Suppressor macrophage (primary cell): ENCODE data around the gene COL1A2.

Experiments
- DNase-seq, 4 experiments: peaks; one replicate each; pipeline ENCODE4 v3.0.0-alpha.2; 2020 to 2022

The COL1A2 gene

GRCh38 chr7:94436700-94437099, 42.0 kb downstream of the COL1A2 start:
- DNase-seq: no peak

GRCh38 chr7:94439893-94440381, 45.2 kb downstream of the COL1A2 start:
- DNase-seq: no peak

- no peak for DNase-seq
These were observed 45.9 kb downstream of the COL1A2 start for GRCh38 chr7:94440451-94441039.

DNA sequence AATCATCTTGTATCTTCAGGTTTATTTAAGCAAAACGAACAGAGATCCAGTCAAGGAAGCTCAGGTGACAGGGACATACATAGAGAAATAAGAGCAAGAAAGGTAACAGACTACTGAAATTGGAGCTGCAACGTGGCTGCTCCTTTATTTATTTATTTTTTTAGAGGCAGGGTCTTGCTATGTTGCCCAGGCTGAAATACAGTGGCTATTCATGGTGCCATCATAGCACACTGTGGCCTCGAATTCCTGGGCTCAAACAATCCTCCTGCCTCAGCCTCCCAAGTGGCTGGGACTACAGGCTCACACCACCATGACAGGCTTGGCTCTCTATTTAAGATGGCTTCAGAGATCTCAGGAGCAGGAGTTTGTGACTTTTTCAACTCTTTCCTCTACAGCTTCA, 46.4 kb downstream of the COL1A2 start:
- no peak for DNase-seq

DNA sequence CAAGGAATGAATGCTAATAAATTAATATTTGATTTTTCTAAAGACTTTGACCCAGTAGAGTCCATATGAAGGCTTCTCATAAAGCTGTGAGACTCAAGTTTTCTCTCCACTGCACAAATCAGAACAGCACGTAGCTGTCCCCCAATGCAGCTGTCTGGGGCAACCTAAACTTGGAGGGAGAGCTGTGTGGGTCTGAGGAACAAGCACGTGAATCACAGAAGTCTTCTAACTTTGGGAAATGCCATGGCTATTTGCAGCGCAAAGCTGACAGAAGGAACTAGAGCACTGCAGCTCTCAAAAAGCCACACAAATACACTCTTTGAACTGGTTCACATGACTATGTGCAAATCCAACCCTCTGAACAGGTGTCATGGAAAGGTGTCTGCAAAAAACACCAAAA, 47.9 kb downstream of the COL1A2 start:
- no peak for DNase-seq

- no peak for DNase-seq
These were observed 50.1 kb downstream of the COL1A2 start for GRCh38 chr7:94444813-94445212.

DNA sequence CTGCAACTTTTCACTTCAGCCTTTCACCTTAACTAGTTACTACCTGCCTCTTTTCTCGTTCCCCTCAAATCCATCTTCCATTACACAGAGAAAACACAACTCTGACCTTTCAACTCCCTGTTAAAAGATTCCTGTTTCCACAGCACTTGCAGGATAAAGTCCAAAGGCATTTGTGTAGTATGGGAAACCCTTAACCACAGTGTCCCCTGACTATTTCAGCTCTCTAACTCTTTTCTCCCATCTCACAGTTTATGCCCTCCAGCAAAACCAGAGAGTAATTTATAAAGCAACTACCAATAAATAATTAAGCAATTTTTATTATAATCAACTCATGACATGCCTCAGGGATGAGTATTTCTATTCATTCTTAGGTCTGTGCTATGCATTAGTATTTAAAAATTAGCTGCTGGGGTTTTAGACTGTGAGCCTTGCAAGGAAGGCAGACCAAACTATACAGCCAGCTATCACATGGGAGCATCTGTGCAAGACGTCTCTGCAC, 51.0 kb downstream of the COL1A2 start:
- DNase-seq: no peak

DNA sequence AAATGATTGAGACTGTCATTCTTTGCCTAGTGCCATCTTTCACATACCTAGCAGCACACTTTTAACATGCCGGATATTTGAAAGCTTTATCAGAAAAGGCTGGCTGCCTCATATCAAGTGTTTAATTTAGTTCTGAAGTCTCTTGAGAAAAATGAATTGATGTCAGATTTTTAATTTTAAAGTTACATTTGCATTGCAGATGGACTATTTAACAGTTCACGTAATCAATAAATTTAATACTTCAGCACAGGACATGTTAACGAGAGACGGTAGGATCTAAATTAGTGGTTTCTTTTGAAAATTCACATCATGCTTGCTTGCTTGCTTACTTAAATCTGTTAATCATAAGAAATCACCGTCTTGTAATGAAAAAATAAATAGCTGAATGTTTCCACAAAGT, 51.6 kb downstream of the COL1A2 start:
- no peak for DNase-seq

GRCh38 chr7:94449151-94449725, 54.5 kb downstream of the COL1A2 start:
- DNase-seq: peak; percentile 6 to 74 (median 38)

DNA sequence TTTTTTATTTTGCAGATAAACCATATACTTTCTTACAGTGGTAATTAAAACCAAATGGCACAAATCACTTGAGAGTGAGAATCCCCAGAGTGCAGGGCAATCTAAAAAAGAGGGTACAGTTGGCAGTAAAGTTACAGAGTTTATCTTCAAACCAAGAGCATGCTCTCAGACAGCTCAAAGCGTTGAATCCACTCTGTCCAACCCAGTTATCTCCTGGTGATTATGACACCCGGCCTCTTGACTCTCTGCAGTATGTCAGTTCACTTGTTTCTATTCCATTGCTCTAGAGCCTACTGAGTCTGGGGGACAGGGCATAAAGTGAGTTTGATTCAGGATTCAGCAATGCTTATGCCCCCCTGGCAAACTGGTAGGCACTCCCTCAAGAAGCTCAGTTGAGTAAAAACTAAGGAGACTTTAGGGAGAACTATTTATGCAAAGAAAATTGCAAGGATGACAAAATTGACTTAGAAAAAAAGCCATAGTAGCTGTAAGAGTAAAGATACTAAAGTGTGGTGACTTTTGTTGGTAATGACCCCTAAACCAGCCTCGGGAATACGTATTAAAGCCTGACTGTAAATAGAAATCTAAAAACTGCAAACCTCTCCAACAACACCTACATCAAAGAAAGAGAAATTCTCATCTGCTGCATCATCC, 55.5 kb downstream of the COL1A2 start:
- no peak for DNase-seq

DNA sequence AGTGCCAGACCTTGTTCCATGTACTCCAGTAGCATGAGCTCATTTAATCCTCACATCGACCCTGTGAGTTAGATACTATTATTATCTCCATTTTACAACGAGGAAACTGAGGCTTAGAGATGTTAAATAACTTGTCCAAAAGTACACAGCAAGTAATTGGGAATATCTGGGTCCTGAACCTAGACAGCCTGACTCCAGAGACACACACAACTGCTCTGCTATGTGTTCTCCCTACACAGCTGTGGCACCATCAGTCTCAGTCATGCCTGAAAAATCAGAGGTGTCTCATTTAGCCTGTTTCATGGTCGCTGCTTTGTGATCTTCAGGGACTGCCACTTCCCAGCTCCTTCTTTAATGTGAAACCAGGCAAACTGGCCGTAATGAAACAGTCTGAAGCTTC, 56.5 kb downstream of the COL1A2 start:
- no peak for DNase-seq

DNA sequence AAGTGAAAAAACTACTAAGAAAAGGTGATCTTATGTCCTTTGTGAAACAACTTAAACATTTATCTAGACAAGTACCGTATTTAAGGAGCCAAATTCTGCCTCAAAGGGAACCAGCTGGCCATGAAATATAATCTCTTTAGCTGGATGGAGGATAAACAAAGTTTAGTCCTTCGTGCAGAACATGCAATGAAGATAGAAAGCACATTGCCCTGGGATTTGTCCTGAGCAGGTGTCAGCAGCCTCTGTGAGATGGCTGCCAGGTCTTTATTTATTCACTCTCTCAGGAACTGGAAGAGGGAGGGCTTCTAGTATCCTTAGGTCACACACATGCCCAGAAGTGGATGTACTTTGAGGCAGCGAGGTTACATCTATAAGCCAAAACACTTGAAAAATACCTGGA, 57.5 kb downstream of the COL1A2 start:
- DNase-seq: no peak

DNA sequence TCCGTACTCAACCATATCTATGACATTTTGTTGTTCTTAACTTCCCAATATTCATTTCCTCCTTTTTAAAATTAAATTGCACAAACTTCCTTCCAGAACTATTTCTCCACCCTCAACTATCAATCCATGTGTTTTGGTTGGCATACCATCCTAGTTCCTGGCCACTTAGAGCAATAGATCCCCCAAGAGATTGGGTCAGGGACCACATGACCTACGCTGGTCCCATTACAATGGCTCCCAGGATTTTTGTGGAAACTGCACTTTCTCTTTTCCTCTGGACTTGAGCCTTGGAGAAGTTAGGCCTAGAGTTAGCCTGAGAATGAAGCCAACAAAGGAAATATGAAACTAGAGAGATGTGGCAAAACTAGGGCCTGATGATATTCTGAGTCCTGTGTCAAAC, 59.2 kb downstream of the COL1A2 start:
- DNase-seq: peak in 3 of 4 experiments; percentile 8 to 40 (median 27)

GRCh38 chr7:94458041-94458440, 63.3 kb downstream of the COL1A2 start:
- no peak for DNase-seq

GRCh38 chr7:94466516-94466915, 71.8 kb downstream of the COL1A2 start:
- DNase-seq: no peak

DNA sequence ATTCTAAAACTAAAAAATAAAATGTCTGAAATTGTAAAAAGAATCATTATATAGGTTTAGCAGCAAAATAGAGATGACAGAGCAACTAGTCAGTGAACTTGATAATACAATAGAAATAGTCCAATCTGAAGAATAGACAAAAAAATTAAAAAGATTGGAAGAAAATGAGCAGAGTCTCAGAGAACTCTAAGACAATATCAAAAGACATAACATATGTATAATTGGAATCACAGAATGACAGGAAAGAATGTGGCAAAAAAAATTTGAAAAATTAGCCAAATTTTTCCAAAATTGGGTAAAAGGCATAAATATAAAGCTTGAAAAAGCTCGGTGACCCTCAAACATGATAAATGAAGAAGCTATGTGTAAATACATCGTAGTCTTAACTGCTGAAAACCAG, 76.9 kb downstream of the COL1A2 start:
- no peak for DNase-seq

DNA sequence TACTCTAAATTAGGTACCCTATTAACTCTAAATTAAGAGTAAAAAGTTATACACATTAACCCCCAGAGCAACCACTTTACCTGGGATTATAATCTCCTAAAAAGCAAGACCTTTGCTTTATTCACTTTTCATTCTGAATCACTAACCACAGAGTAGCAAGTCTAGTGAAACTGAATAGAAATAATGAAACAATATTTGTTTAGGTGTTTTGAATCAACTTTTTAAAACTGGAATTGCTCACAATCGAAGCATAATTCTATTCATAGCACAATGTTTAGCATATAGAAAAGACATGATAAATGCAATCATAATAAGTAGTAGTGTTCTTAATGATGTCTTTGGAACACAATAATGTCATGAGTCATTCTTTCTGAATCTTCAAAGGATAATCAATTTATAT, 77.9 kb downstream of the COL1A2 start:
- DNase-seq: no peak

GRCh38 chr7:94476251-94476840, 81.7 kb downstream of the COL1A2 start:
- no peak for DNase-seq

GRCh38 chr7:94477878-94478277, 83.2 kb downstream of the COL1A2 start:
- DNase-seq: no peak

- DNase-seq: no peak
These were observed 84.0 kb downstream of the COL1A2 start for GRCh38 chr7:94478648-94479214.
